ENCODE measurements around the gene YOD1.

The YOD1 gene

DNA sequence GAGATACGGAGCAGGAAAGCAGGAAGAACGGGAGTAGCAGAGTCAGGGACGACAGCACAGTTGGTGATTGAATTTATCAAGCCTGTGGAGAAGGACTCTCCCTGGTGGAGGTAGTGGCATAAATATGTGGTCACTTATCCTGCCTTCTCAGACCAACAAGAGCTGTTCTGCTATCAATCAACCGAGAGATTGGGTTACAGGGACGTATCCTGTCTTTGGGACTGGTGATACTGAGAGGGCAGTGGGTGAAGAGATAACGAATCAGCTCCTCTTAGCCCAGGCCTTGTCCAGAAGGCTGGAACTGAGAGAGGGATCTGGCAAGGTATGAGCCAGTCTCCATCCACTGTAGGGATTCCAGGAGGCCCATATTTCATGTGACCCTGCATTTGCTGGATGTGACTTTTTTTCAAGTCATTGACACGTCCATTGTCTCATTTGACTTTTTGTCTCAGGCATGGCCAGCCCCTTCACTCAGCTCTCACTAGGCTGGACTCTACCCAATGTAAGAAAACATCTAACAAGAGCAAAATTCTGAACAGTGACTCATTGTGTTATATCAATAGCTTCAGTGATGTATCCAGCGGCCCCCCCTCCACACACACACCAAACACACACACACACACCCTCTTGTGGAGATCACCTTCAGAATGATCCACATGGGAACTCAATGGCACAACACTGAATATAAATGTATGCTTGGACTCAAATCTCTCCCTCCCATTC is 29.7 kb downstream of the YOD1 start:
- no peaks in the 10 kb centered on the region for H3K27me3 ChIP-seq (ENCODE audit: insufficient read depth, low read length)
- H3K4me1 ChIP-seq (ENCODE audit: insufficient read depth, low read length): peaks cover 9% of the 10 kb centered on the region
- H3K9me3 ChIP-seq (ENCODE audit: insufficient read depth, low read depth, low read length): no peaks in the 10 kb centered on the region

DNA sequence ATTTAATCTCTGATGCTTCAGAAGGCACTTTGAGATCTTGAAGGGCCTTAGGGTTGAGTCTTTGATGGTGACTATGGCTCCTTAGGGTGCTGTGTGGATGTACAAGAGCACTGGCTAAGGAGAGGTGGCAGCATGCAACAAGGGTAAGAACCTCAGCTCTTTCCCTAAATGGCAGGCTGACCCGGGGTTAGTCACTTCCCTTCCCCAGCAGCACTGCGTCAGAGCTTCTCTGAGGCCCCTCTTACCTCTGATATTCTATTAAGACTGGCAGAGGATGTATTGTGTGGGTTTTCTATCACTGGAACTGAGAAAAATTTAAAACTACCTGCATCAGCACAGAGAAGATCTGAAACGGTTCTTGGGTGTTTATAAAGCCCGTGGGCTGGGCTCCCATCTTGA is 30.3 kb downstream of the YOD1 start:
- peaks cover 7% of the 10 kb centered on the region for H3K4me1 ChIP-seq (ENCODE audit: insufficient read depth, low read length)
- H3K27ac ChIP-seq (ENCODE audit: low read length): no peak overlapping the region
- H3K9me3 ChIP-seq (ENCODE audit: insufficient read depth, low read depth, low read length): no peaks in the 10 kb centered on the region
- no peaks in the 10 kb centered on the region for H3K36me3 ChIP-seq (ENCODE audit: insufficient read depth, low read depth, low read length)
- no peak overlapping the region for H3K4me3 ChIP-seq (ENCODE audit: low read length)
- H3K9ac ChIP-seq (ENCODE audit: low read depth, low read length): no peak overlapping the region
- no peaks in the 10 kb centered on the region for H3K27me3 ChIP-seq (ENCODE audit: insufficient read depth, low read length)

More for the DNA sequence above, 29.7 kb downstream of the YOD1 start:
- Histone ChIP-seq H3K4me3 (ENCODE audit: low read length) (no peak overlapping the region), H3K27ac (ENCODE audit: low read length) (no peak overlapping the region), H3K9ac (ENCODE audit: low read depth, low read length) (no peak overlapping the region), H3K36me3 (ENCODE audit: insufficient read depth, low read depth, low read length) (no peaks in the 10 kb centered on the region)

DNA sequence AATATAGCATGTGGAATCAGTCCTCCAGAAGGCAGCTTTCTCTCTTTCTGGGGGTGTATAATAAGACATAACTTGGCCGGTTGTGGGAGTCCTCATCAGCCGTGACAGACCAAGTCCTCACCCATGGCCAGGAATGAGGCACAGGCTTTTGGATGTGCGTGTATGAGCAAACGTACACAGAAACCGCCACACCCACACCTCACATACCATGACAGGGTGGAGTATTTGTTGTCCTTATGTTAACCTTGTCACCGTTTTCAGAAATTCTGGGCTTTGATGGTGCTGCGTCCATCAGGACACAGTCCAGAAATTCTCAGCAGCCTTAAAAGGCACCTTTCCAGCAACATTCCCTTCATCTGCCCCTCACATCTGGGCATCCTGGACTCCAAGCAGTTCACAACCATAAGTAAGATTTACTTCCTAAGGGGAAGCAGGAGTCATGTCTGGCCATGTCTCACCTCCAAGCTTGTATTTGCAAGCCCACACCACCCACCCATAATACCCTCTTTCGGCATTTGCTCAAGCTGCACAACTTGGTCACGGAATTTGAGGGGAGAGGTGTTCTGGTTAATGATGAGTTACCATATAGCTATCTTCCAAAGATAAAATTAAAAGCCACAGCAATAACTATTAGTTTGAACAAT is 30.8 kb downstream of the YOD1 start:
- H3K27me3 ChIP-seq (ENCODE audit: insufficient read depth, low read length): no peaks in the 10 kb centered on the region
- no peak overlapping the region for H3K27ac ChIP-seq (ENCODE audit: low read length)
- no peak overlapping the region for H3K9ac ChIP-seq (ENCODE audit: low read depth, low read length)
- H3K4me1 ChIP-seq (ENCODE audit: insufficient read depth, low read length): peaks cover 2% of the 10 kb centered on the region
- no peak overlapping the region for H3K4me3 ChIP-seq (ENCODE audit: low read length)
- H3K36me3 ChIP-seq (ENCODE audit: insufficient read depth, low read depth, low read length): no peaks in the 10 kb centered on the region
- no peaks in the 10 kb centered on the region for H3K9me3 ChIP-seq (ENCODE audit: insufficient read depth, low read depth, low read length)

DNA sequence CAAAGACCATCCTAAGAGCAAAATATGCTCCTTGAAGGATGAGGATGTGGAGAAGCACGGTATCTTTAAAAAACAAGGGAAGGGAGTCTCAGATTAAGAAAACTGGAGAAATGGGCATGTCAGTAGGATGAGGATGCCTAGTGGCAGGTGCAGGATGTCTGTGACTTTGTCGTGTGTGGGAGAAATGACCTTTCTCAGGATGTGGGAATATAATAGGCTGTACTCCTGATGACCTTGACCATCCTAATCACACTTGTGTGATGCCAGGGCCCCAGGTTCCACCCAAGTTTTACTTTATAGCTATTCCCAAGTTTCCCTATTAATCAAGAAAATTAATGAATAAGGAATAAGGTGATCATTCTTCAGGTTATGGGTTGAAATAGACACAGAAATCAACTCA is 31.3 kb downstream of the YOD1 start:
- Histone ChIP-seq H3K4me1 (ENCODE audit: insufficient read depth, low read length) (no peaks in the 10 kb centered on the region), H3K4me3 (ENCODE audit: low read length) (no peak overlapping the region), H3K36me3 (ENCODE audit: insufficient read depth, low read depth, low read length) (no peaks in the 10 kb centered on the region), H3K27me3 (ENCODE audit: insufficient read depth, low read length) (no peaks in the 10 kb centered on the region), H3K9ac (ENCODE audit: low read depth, low read length) (no peak overlapping the region), H3K9me3 (ENCODE audit: insufficient read depth, low read depth, low read length) (no peaks in the 10 kb centered on the region), H3K27ac (ENCODE audit: low read length) (no peak overlapping the region)

DNA sequence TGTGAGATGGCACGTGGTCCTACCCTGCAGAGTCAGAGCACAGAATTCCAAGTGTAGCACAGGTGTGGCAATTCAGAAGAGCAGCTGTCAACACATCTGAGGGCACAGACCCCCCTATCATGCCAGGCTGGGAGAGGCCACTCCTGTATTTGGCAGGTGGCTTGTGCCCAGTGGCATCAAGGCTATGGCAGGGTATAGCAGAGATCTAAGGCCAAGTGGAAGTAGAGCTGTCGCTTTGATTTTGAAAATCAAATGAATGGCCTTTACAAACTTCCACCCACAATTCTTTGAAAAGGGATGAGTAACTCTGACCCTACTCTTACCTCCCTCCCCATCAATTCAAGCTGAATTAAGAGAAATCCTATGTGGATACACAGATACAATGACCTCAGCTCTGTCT is 31.8 kb downstream of the YOD1 start:
- H3K4me1 ChIP-seq (ENCODE audit: insufficient read depth, low read length): no peaks in the 10 kb centered on the region
- H3K9me3 ChIP-seq (ENCODE audit: insufficient read depth, low read depth, low read length): no peaks in the 10 kb centered on the region
- no peaks in the 10 kb centered on the region for H3K27me3 ChIP-seq (ENCODE audit: insufficient read depth, low read length)
- H3K9ac ChIP-seq (ENCODE audit: low read depth, low read length): no peak overlapping the region
- no peak overlapping the region for H3K27ac ChIP-seq (ENCODE audit: low read length)
- H3K4me3 ChIP-seq (ENCODE audit: low read length): no peak overlapping the region
- H3K36me3 ChIP-seq (ENCODE audit: insufficient read depth, low read depth, low read length): no peaks in the 10 kb centered on the region

DNA sequence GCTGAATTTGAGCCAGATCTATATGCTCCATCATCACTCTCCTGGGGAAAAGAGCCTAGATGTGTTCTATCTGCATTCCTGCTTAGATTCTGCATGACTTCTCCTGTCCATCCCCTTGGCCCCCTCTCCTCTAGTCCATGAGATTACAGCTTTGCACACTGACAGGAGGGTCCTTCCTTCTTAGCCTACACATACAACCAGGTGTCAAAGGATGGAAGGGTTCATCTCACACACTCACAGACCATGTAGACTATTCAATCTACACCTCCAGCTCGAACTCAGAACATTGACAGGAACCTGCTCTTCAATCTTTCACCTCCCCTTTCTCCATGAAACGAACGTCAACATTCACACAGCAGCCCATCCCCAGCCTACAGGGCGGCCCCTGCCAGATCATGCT is 32.3 kb downstream of the YOD1 start:
- Histone ChIP-seq H3K36me3 (ENCODE audit: insufficient read depth, low read depth, low read length) (no peaks in the 10 kb centered on the region), H3K9ac (ENCODE audit: low read depth, low read length) (no peak overlapping the region), H3K27me3 (ENCODE audit: insufficient read depth, low read length) (no peaks in the 10 kb centered on the region), H3K27ac (ENCODE audit: low read length) (no peak overlapping the region), H3K4me1 (ENCODE audit: insufficient read depth, low read length) (no peaks in the 10 kb centered on the region), H3K4me3 (ENCODE audit: low read length) (no peak overlapping the region), H3K9me3 (ENCODE audit: insufficient read depth, low read depth, low read length) (no peaks in the 10 kb centered on the region)

DNA sequence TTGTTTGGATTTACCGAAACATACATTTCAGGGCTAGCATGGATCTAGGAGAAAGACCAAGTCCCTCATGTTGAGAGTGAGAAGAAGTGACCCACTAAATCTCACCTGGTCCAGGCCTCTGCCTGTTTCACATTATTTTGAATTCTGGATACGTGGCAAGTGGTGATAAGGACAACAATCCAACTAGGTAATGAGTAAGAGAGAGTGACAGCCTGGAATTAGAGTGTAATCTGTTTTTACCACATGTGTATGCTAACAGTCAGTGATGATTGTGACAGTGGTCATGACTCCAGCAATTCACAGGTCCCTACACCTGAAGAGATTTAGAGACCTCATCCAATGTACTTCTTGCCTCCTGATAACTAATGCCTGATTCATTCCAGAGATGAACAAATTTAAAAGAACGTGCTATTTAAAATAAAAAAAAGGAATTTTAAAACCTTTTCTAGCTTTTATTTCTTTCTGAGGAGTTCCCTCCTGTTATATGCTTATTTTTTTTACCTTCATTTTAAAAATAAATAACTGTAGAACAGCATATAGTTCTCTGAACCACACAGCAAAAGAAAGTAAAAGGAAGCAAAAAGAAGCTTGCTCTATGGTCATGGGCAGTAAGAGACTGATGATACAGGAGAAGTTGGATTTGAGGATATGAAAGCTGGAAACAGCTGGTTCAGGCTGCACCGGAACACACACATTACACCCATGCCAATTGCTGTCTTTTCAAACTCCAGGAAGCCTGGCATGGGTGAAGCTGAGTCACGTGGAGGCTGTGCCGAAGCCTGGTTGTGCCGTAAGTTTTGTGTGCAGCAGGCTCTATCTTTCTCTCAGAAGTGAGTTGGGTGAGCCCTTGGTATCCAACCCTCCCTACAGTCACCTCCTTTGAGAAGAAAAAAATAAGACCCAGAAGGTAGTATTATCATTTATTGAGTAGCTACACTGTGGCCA is 33.1 kb downstream of the YOD1 start:
- Histone ChIP-seq H3K9me3 (ENCODE audit: insufficient read depth, low read depth, low read length) (no peaks in the 10 kb centered on the region), H3K9ac (ENCODE audit: low read depth, low read length) (no peak overlapping the region), H3K27ac (ENCODE audit: low read length) (no peak overlapping the region), H3K36me3 (ENCODE audit: insufficient read depth, low read depth, low read length) (no peaks in the 10 kb centered on the region), H3K4me1 (ENCODE audit: insufficient read depth, low read length) (no peaks in the 10 kb centered on the region), H3K27me3 (ENCODE audit: insufficient read depth, low read length) (no peaks in the 10 kb centered on the region), H3K4me3 (ENCODE audit: low read length) (no peak overlapping the region)

DNA sequence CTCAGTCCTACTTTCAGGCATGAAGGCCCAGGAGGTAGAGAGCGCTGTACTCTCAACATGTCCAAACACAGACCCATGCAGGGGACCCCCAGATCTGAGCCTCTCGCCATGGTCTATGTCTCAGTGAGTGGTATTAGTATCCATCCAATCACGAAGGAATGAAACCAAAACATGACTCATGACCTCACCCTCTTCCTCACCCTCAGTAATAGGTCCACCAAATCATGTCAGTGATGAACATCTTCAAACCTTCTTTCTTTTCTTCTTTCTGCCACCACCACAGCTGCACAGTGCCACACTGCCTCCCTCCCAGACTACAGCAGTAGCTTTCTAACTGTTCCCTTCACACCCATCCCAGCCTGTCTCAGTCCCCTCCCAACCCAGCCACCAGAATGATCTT is 35.2 kb downstream of the YOD1 start:
- H3K9ac ChIP-seq (ENCODE audit: low read depth, low read length): no peak overlapping the region
- H3K36me3 ChIP-seq (ENCODE audit: insufficient read depth, low read depth, low read length): no peaks in the 10 kb centered on the region
- no peak overlapping the region for H3K27ac ChIP-seq (ENCODE audit: low read length)
- H3K4me1 ChIP-seq (ENCODE audit: insufficient read depth, low read length): no peaks in the 10 kb centered on the region
- H3K9me3 ChIP-seq (ENCODE audit: insufficient read depth, low read depth, low read length): no peaks in the 10 kb centered on the region
- H3K27me3 ChIP-seq (ENCODE audit: insufficient read depth, low read length): no peaks in the 10 kb centered on the region
- no peak overlapping the region for H3K4me3 ChIP-seq (ENCODE audit: low read length)

DNA sequence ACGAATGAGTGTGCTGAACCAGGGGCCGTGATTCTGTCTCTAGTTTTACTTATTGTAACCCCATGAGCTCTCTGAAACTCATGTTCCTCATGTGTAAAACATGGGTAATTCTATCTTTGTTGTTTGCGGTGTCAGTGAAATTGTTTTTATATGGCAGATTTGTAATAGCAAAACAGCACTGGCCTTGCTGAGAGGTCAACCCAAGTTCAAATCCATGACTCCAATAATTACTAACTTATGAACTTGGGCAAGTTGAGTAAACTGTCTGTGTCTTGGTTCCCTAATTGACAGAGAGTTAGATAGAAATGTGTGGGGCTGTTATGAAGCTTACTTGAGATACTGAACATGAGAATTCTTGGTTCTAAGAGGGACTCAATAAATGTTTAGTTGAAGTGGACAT is 36.3 kb downstream of the YOD1 start:
- Histone ChIP-seq H3K4me1 (ENCODE audit: insufficient read depth, low read length) (no peaks in the 10 kb centered on the region), H3K9me3 (ENCODE audit: insufficient read depth, low read depth, low read length) (no peaks in the 10 kb centered on the region), H3K36me3 (ENCODE audit: insufficient read depth, low read depth, low read length) (no peaks in the 10 kb centered on the region), H3K9ac (ENCODE audit: low read depth, low read length) (no peak overlapping the region), H3K27ac (ENCODE audit: low read length) (no peak overlapping the region), H3K4me3 (ENCODE audit: low read length) (no peak overlapping the region), H3K27me3 (ENCODE audit: insufficient read depth, low read length) (no peaks in the 10 kb centered on the region)

DNA sequence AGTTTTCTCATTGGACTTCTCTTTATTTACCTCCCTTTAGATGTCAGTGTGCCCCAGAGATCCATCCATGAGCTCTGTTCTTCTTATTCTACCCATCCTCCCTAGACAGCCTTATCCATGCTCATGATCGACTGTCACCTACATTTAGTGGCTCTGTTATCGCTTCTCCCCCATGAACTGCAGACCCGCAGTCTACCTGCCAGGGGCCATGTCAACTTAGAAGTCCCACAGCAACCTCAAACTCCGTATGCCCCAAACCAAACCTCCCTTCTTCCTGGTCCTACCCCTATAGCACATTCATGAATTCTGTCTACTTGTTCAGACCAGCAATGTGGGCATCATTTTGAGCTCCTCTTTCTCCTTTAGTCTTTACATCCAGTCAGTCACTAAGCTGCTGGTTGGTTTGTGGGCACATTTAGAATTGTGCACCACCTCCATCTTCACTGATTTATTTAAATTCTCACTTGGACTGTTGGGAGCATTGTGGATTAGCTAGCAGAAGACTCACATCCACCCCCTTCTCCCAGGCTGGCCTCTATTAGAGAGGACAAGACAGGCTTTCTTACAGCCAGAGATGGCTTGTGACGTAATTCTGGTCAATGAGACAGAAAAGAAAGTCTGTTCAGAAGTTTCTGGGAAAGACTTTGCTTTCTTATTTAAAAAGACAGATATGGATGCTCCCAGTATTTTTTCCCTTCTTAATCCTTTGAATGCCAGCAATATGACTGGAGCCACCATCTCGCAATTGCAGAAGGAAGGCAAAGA is 37.5 kb downstream of the YOD1 start:
- Histone ChIP-seq H3K27me3 (ENCODE audit: insufficient read depth, low read length) (no peaks in the 10 kb centered on the region), H3K36me3 (ENCODE audit: insufficient read depth, low read depth, low read length) (no peaks in the 10 kb centered on the region), H3K9ac (ENCODE audit: low read depth, low read length) (no peak overlapping the region), H3K4me1 (ENCODE audit: insufficient read depth, low read length) (no peaks in the 10 kb centered on the region), H3K9me3 (ENCODE audit: insufficient read depth, low read depth, low read length) (no peaks in the 10 kb centered on the region), H3K27ac (ENCODE audit: low read length) (no peak overlapping the region), H3K4me3 (ENCODE audit: low read length) (no peak overlapping the region)

DNA sequence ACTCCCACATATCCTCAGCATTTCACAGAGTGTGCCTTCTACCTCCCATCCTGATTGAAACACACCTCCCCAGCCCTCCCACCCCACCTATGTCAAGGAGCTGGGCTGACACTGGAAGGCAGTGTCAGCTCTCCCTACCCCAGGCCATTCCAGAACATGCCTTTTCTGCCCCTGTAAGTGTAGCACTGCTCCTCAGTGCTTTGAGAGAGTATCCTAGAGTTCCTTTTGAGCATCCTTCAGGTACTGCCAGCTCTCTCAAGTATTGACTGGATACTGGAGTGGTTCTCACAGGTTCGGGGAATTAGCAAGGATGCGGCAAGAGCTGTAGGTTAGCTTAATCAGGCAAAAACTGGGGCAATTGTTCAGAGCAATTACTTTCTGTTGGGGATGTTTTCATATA is 40.3 kb downstream of the YOD1 start:
- no peaks in the 10 kb centered on the region for H3K4me1 ChIP-seq (ENCODE audit: insufficient read depth, low read length)
- H3K9me3 ChIP-seq (ENCODE audit: insufficient read depth, low read depth, low read length): no peaks in the 10 kb centered on the region
- no peak overlapping the region for H3K4me3 ChIP-seq (ENCODE audit: low read length)
- H3K27ac ChIP-seq (ENCODE audit: low read length): no peak overlapping the region
- no peaks in the 10 kb centered on the region for H3K36me3 ChIP-seq (ENCODE audit: insufficient read depth, low read depth, low read length)
- H3K27me3 ChIP-seq (ENCODE audit: insufficient read depth, low read length): no peaks in the 10 kb centered on the region
- no peak overlapping the region for H3K9ac ChIP-seq (ENCODE audit: low read depth, low read length)

All from iPS-20b (cell line).